GM20000 (cell line): ENCODE results near the gene HIP1.
"Not testable (repeated sequence)": the region's sequence is repeated elsewhere in the genome, so short reads cannot be mapped to it uniquely, and the experiment has no call there.

ENCODE experiments used
- DNase-seq: peaks from one replicate; pipeline ENCODE4 v3.0.0; 2012; ENCODE audit warnings: low spot score
- CTCF ChIP-seq: IDR thresholded peaks from 2 replicates; pipeline ENCODE4 v1.5.1; 2012; ENCODE audit warnings: mild to moderate bottlenecking, control low read depth; ENCODE audit errors: extremely low read depth, missing control alignments

HIP1 gene

GRCh38 chr7:75698358-75698757, 40.4 kb downstream of the HIP1 start:
- TF ChIP-seq CTCF: no peak
- no peak for DNase-seq

GRCh38 chr7:75696263-75697037, 42.3 kb downstream of the HIP1 start:
- no peak for DNase-seq
- TF ChIP-seq CTCF: no peak

GRCh38 chr7:75694638-75695399, 43.9 kb downstream of the HIP1 start:
- no peak for DNase-seq
- TF ChIP-seq CTCF: no peak

DNA sequence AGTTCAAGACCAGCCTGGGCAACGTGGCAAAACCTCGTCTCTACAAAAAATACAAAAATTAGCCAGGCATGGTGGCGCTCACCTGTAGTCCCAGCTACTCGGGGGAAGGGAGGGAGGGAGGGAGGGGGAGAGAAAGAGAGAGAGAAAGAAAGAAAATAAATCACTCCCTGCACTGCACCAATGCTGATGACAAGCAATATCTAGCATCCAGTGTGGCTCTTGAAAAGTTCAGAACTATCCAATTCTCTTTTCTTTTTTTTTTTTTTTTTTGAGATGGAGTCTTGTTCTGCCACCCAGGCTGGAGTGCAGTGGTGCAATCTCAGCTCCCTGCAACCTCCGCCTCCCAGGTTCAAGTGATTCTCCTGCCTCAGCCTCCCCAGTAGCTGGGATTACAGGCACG, 45.1 kb downstream of the HIP1 start:
- not testable (repeated sequence) for DNase-seq

DNA sequence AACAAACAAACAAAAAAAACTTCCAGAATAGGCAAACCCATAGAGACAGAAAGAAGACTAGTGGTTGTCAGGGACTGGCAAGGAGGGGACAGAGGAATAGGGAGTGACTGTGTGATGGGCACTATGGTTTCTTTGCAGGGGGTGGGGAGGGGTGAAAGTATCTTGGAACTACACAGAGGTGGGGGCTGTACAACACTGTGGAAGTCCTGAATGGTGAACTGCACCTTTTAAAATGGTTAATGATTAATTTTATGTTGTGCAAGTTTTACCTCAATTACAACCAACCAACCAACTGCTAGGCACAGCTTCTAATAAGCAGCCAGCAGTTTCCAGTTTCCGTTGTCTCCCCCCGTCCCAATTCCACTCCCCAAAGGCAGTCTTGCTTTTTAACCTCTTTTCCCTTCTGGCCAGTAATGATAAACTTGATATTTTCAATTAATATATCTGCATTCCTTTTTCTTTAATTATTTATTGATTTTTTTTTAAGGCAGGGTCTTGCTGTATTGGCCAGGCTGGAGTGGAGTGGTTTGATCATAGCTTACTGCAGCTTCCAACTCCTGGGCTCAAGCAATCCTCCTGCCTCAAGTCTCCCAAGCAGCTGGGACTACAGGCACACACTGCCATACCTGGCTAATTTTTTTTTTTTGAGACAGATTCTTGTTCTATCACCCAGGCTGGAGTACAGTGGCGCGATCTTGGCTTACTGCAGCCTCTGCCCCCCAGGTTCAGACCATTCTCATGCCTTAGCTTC, 46.8 kb downstream of the HIP1 start:
- no peak for DNase-seq
- no peak for TF ChIP-seq CTCF

DNA sequence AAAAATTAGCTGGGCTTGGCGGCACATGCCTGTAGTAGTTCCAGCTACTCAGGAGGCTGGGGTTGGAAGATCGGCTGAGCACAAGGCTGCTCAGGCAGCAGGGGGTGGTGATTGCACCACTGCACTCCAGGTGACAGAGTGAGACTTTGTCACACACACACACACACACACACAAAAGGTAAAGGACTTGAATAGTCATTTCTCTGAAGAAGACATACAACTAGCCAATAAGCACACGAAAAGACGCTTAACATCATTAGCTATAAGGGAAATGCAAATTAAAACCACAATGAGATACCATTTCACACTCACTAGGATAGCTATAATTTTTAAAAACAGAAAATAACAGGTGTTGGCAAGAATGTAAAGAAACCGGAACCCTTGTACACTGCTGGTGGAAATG, 48.6 kb downstream of the HIP1 start:
- DNase-seq: no peak
- TF ChIP-seq CTCF: no peak

- DNase-seq: no peak
- no peak for TF ChIP-seq CTCF
Observed at GRCh38 chr7:75689246-75690099, 49.3 kb downstream of the HIP1 start.
